Transverse colon (tissue), 3 donors: Measurements from ENCODE around the gene ID3.

ENCODE experiments used
- EP300 ChIP-seq: sonication (generic); formaldehyde crosslinking; IDR thresholded peaks from one replicate; pipeline ENCODE4 v1.6.1; 2017; ENCODE audit warnings: antibody characterized with exemption, low read depth
- POLR2A ChIP-seq: fragments of 450-650 bp; IDR thresholded peaks from one replicate; pipeline ENCODE4 v1.6.1; 2016; ENCODE audit warnings: antibody characterized with exemption, mild to moderate bottlenecking, moderate library complexity
- TF ChIP-seq, protein P1 (sequence below), 5 experiments: fragments of 200-600 bp in 3 of 5; fragments of 450-650 bp in 2 of 5; sonication (generic) in 3 of 5; IDR thresholded peaks; 1 replicate in 2 of 5; 2 replicates in 3 of 5; pipeline ENCODE4 v1.5.1; 2016 to 2017; ENCODE audit warnings: antibody characterized with exemption in 5 of 5, inconsistent platforms in 3 of 5, mild to moderate bottlenecking in 2 of 5, moderate library complexity in 1 of 5

DNA sequence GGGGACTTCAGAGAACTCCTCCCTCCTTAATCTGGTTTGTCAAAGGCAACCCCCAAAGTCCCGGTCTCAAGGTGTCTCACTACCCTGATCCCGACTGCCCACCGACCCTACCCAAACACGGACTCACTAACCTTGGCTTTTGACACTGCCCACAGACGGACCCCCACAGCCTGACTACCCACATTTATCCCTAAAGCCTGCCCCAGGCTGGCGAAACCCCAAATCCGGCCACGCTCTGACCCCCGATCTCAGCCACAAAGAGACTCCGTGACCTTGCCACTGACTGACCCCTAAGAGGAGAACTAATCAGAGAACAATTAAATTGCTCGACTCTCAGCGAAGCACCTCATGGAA lies 5.2 kb downstream of the ID3 start:
- TF ChIP-seq, protein P1, sequence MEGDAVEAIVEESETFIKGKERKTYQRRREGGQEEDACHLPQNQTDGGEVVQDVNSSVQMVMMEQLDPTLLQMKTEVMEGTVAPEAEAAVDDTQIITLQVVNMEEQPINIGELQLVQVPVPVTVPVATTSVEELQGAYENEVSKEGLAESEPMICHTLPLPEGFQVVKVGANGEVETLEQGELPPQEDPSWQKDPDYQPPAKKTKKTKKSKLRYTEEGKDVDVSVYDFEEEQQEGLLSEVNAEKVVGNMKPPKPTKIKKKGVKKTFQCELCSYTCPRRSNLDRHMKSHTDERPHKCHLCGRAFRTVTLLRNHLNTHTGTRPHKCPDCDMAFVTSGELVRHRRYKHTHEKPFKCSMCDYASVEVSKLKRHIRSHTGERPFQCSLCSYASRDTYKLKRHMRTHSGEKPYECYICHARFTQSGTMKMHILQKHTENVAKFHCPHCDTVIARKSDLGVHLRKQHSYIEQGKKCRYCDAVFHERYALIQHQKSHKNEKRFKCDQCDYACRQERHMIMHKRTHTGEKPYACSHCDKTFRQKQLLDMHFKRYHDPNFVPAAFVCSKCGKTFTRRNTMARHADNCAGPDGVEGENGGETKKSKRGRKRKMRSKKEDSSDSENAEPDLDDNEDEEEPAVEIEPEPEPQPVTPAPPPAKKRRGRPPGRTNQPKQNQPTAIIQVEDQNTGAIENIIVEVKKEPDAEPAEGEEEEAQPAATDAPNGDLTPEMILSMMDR (IDR thresholded peaks at IDR 0.05), result no peak
- TF ChIP-seq POLR2A, result no peak
- TF ChIP-seq EP300, result no peak
